ENCODE results near the gene KXD1. TPM values are rescaled to one million over a fixed set of nuclear protein-coding genes. Genes with fewer than 3 reads are reported as not detected.

The KXD1 gene
- total RNA-seq, 4 donors from 2014 or later = 30.3 to 113 (median 82.5) TPM

GRCh38 chr19:18541258-18541991 is 16.2 kb upstream of the KXD1 start:
- H3K27ac ChIP-seq = peak overlapping the region in 1 of 2 donors; percentile 92
- no peaks in the 10 kb centered on the region for H3K36me3 ChIP-seq
- no peak for DNase-seq
- TF ChIP-seq POLR2A (IDR thresholded peaks at IDR 0.05) = no peak
- TF ChIP-seq CTCF (IDR thresholded peaks at IDR 0.05) = no peak
- no peaks in the 10 kb centered on the region for H3K9me3 ChIP-seq
- no peak overlapping the region for H3K4me3 ChIP-seq
- peaks cover 0 to 6% of the 10 kb centered on the region in 2 donors for H3K4me1 ChIP-seq
- intact Hi-C loops (cut with DNase I; ENCODE audit: low total_unique reads) = no loop called here
- no peaks in the 10 kb centered on the region for H3K27me3 ChIP-seq

GRCh38 chr19:18541992-18542940 is 15.4 kb upstream of the KXD1 start:
- Histone ChIP-seq H3K36me3 (no peaks in the 10 kb centered on the region), H3K27me3 (no peaks in the 10 kb centered on the region), H3K27ac (peak overlapping the region; percentile 92 to 96), H3K4me1 (peaks cover 0 to 6% of the 10 kb centered on the region in 2 donors), H3K9me3 (no peaks in the 10 kb centered on the region), H3K4me3 (peak overlapping the region; percentile 71 to 100)
- DNase-seq = no peak
- TF ChIP-seq CTCF (IDR thresholded peaks at IDR 0.05) (no peak), POLR2A (IDR thresholded peaks at IDR 0.05) (no peak)
- intact Hi-C loops (cut with DNase I; ENCODE audit: low total_unique reads) = no loop called here

- Histone ChIP-seq H3K27ac (peak within 1 kb of the TSS; percentile 92 to 96), H3K9me3 (no peaks in the 10 kb centered on the region), H3K36me3 (no peaks in the 10 kb centered on the region), H3K4me1 (peaks cover 0 to 6% of the 10 kb centered on the region in 2 donors), H3K4me3 (peak within 1 kb of the TSS; percentile 71 to 100), H3K27me3 (no peaks in the 10 kb centered on the region)
- peak; percentile 93 to 95 for DNase-seq
- TF ChIP-seq POLR2A (IDR thresholded peaks at IDR 0.05) = peak in 1 of 2 donors; percentile 29
- no peak for TF ChIP-seq CTCF (IDR thresholded peaks at IDR 0.05)
- intact Hi-C loops (cut with DNase I; ENCODE audit: low total_unique reads) = no loop called here
These were observed 14.5 kb upstream of the KXD1 start, which contains the start of gene FKBP8 for GRCh38 chr19:18542941-18543813. TSS of gene FKBP8 (minus strand) at chr19:18543573. CDS start at chr19:18541970, 1,603 bp downstream.

GRCh38 chr19:18543814-18544475 is 13.7 kb upstream of the KXD1 start:
- intact Hi-C loops (cut with DNase I; ENCODE audit: low total_unique reads) = no loop called here
- H3K27ac ChIP-seq = peak overlapping the region; percentile 92 to 96

More at GRCh38 chr19:18543814-18544475, 13.7 kb upstream of the KXD1 start:
- H3K27me3 ChIP-seq = no peaks in the 10 kb centered on the region
- H3K4me1 ChIP-seq = peaks cover 0 to 6% of the 10 kb centered on the region in 2 donors
- peak in 1 of 2 donors; percentile 41 for DNase-seq
- H3K9me3 ChIP-seq = no peaks in the 10 kb centered on the region
- peak overlapping the region; percentile 71 to 100 for H3K4me3 ChIP-seq
- H3K36me3 ChIP-seq = no peaks in the 10 kb centered on the region
- TF ChIP-seq CTCF (IDR thresholded peaks at IDR 0.05) (no peak), POLR2A (IDR thresholded peaks at IDR 0.05) (no peak)

Data from uterus (tissue), 4 donors.